GM19043 (cell line): ENCODE results near the gene BICRA.
"Not testable (repeated sequence)": the region's sequence is repeated elsewhere in the genome, so short reads cannot be mapped to it uniquely, and the experiment has no call there.

Source experiments
- ATAC-seq: cut with Tn5 transposase; IDR thresholded peaks from one replicate; pipeline ENCODE4 v1.9.1; 2021; ENCODE audit warnings: low read depth; ENCODE audit not compliant: unreplicated experiment

Gene BICRA

GRCh38 chr19:47740866-47741519, 132.1 kb downstream of the BICRA start:
- ATAC-seq: no peak

- no peak for ATAC-seq
Measured at GRCh38 chr19:47741544-47742140, 132.7 kb downstream of the BICRA start.

DNA sequence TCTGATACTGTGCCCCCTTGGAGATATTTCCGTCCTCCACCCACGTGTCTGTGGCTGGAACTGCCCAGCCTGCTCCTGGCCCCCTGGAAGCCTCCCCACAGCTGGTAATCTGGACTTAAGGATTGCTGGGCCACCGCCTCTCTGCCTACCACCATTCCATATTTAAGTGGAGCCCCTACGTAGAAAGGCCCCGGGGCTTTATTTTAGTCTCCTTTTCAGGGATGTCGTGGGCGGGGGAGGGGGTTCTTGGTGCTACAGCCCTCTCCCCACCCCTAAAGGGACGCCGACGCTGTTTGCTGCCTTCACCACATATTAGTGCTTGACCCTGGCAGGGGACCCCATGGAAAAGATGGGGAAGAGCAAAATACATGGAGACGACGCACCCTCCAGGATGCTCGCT, 133.7 kb downstream of the BICRA start:
- no peak for ATAC-seq

GRCh38 chr19:47745010-47745901, 136.3 kb downstream of the BICRA start, which contains the start of gene NOP53:
Gene NOP53 (plus strand): TSS chr19:47745546. CDS start chr19:47745560, 14 bp downstream.
- peak; percentile 65 for ATAC-seq

- not testable (repeated sequence) for ATAC-seq
Measured at GRCh38 chr19:47746129-47746528, 137.2 kb downstream of the BICRA start.

DNA sequence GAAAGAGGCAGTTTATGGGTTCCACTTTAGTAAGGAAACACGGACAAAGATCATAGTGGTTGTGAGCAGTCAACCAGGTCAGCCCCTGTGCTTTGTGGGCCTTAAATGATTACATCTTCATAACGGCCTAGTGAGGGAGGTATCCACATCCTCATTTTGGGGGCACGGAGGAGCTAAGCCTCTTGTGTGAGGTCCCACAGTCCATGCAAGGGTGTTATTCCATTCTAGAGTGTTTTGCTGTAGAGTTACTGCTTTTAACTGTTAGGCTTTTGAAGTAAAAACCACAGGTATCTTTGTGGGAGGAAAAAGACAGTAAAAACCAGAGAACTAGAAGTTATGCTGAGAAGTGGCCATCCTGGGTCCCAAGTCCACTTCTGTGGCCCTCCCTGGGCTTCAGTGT, 140.4 kb downstream of the BICRA start:
- no peak for ATAC-seq

DNA sequence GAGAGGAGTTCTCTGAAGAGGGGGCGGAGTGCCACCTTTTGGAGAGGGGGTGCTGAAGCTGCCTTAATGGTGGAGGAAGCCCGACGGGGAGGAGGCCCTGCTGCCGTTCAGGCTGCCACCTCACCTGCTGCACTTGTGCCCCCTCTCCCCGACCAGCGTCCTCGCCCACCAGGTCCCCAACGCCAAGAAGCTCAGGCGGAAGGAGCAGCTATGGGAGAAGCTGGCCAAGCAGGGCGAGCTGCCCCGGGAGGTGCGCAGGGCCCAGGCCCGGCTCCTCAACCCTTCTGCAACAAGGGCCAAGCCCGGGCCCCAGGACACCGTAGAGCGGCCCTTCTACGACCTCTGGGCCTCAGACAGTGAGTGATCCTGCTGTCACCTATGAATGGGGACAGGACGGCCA, 141.8 kb downstream of the BICRA start:
- ATAC-seq: no peak

GRCh38 chr19:47752440-47753211, 143.7 kb downstream of the BICRA start:
- no peak for ATAC-seq
